Erythroblast (primary cell): Measurements from ENCODE around the gene NAB2.

Source experiments
- GATA1 ChIP-seq: IDR thresholded peaks from 2 replicates; pipeline ENCODE4 v1.6.1; 2011; ENCODE audit warnings: low read depth, mild to moderate bottlenecking, control low read depth, low read length, moderate library complexity
- POLR2A ChIP-seq: IDR thresholded peaks from 2 replicates; pipeline ENCODE4 v1.6.1; 2011; ENCODE audit warnings: mild to moderate bottlenecking, low read length

DNA sequence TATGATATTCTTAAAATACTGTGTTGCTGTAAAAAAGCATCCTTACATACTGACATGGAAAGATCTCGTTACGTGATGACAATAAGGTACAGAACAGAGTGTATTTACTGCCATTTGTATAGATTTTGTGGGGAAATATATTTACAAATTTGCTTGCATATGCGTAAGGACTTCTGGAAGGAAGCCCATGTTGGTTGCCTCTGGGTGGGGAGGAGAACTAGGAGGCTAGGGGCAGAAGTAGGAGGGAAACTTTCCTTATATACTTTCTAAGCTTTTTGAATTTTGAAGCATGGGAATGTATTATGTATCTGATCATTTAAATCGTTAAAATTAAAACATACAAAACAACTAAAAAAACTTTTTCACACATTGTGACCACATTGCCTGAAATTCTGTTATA, 48.7 kb upstream of the NAB2 start:
- no peak for TF ChIP-seq POLR2A
- TF ChIP-seq GATA1 = no peak
